KMS-11 (cell line): ENCODE results near the gene SNRNP70.

Experiments
- H2AFZ ChIP-seq: fragments of 200-600 bp; sonication (generic); 2 replicates; pipeline ENCODE4 v1.6.1; 2016; ENCODE audit warnings: antibody characterized with exemption, mixed run types, low read depth
- H3K27ac ChIP-seq: fragments of 200-600 bp; sonication (generic); 2 replicates; pipeline ENCODE4 v1.6.1; 2016; ENCODE audit warnings: mild to moderate bottlenecking, mixed run types
- H3K27me3 ChIP-seq: fragments of 200-600 bp; sonication (generic); 2 replicates; pipeline ENCODE4 v1.6.1; 2017; ENCODE audit warnings: mild to moderate bottlenecking, low read depth, mixed run types, moderate library complexity; ENCODE audit not compliant: insufficient read depth
- H3K36me3 ChIP-seq: fragments of 200-600 bp; sonication (generic); 2 replicates; pipeline ENCODE4 v1.6.1; 2017; ENCODE audit warnings: mild to moderate bottlenecking, mixed run types; ENCODE audit not compliant: insufficient read depth
- H3K4me1 ChIP-seq: fragments of 200-600 bp; sonication (generic); 2 replicates; pipeline ENCODE4 v1.6.1; 2016; ENCODE audit warnings: mild to moderate bottlenecking, low read depth, mixed run types; ENCODE audit not compliant: poor library complexity, severe bottlenecking
- H3K4me2 ChIP-seq: fragments of 200-600 bp; sonication (generic); 2 replicates; pipeline ENCODE4 v1.7.0; 2016; ENCODE audit warnings: mild to moderate bottlenecking, mixed run types
- H3K4me3 ChIP-seq: fragments of 200-600 bp; sonication (generic); IDR thresholded peaks from 2 replicates; pipeline ENCODE4 v1.6.1; 2017; ENCODE audit warnings: low read depth, low read length, mixed read lengths; ENCODE audit not compliant: insufficient read depth
- H3K79me2 ChIP-seq: fragments of 200-600 bp; sonication (generic); 2 replicates; pipeline ENCODE4 v1.6.1; 2016; ENCODE audit warnings: low read depth, mixed run types; ENCODE audit not compliant: insufficient read depth
- H3K9ac ChIP-seq: fragments of 200-600 bp; sonication (generic); 2 replicates; pipeline ENCODE4 v1.6.1; 2016; ENCODE audit warnings: mild to moderate bottlenecking, mixed run types
- H4K20me1 ChIP-seq: fragments of 200-600 bp; sonication (generic); 2 replicates; pipeline ENCODE4 v1.6.1; 2016; ENCODE audit warnings: mild to moderate bottlenecking, mixed run types; ENCODE audit not compliant: insufficient read depth
- CTCF ChIP-seq: fragments of 200-600 bp; sonication (generic); conservative IDR thresholded peaks from 2 replicates; pipeline ENCODE4 v1.6.1; 2017; ENCODE audit warnings: low read depth, mild to moderate bottlenecking, antibody characterized with exemption, low read length, moderate library complexity, mixed read lengths

Gene SNRNP70

GRCh38 chr19:49151267-49152118 is 66.2 kb downstream of the SNRNP70 start:
- Histone ChIP-seq H3K4me1 (peaks cover 21% of the 10 kb centered on the region), H4K20me1 (no peaks in the 10 kb centered on the region), H2AFZ (0 out of 2 replicates have a peak overlapping the region, but pooled peaks have one; percentile 23), H3K27me3 (peaks cover 79% of the 10 kb centered on the region), H3K27ac (no peak overlapping the region), H3K9ac (no peak overlapping the region), H3K4me3 (no peak overlapping the region), H3K79me2 (no peaks in the 10 kb centered on the region), H3K36me3 (no peaks in the 10 kb centered on the region), H3K4me2 (peak overlapping the region; percentile 100)
- no peak for TF ChIP-seq CTCF

GRCh38 chr19:49152119-49152550 is 66.9 kb downstream of the SNRNP70 start:
- Histone ChIP-seq H3K4me3 (no peak overlapping the region), H3K36me3 (no peaks in the 10 kb centered on the region), H3K27ac (no peak overlapping the region), H2AFZ (0 out of 2 replicates have a peak overlapping the region, but pooled peaks have one; percentile 23), H3K4me2 (peak overlapping the region; percentile 100), H3K27me3 (peaks cover 74% of the 10 kb centered on the region), H3K4me1 (peaks cover 21% of the 10 kb centered on the region), H3K9ac (no peak overlapping the region), H4K20me1 (no peaks in the 10 kb centered on the region), H3K79me2 (no peaks in the 10 kb centered on the region)
- TF ChIP-seq CTCF = no peak

GRCh38 chr19:49153167-49153809 is 68.0 kb downstream of the SNRNP70 start:
- TF ChIP-seq CTCF = no peak
- Histone ChIP-seq H4K20me1 (no peaks in the 10 kb centered on the region), H3K79me2 (no peaks in the 10 kb centered on the region), H3K27me3 (peaks cover 76% of the 10 kb centered on the region), H3K36me3 (no peaks in the 10 kb centered on the region), H3K9ac (no peak overlapping the region), H3K27ac (no peak overlapping the region), H3K4me2 (no peak overlapping the region), H3K4me3 (no peak overlapping the region), H3K4me1 (peaks cover 32% of the 10 kb centered on the region), H2AFZ (no peak overlapping the region)

GRCh38 chr19:49154279-49154678 is 69.0 kb downstream of the SNRNP70 start:
- Histone ChIP-seq H3K79me2 (no peaks in the 10 kb centered on the region), H4K20me1 (no peaks in the 10 kb centered on the region), H3K4me2 (no peak overlapping the region), H3K4me3 (no peak overlapping the region), H3K4me1 (peaks cover 27% of the 10 kb centered on the region), H3K27ac (no peak overlapping the region), H3K9ac (no peak overlapping the region), H3K36me3 (no peaks in the 10 kb centered on the region), H3K27me3 (peaks cover 81% of the 10 kb centered on the region), H2AFZ (no peak overlapping the region)
- no peak for TF ChIP-seq CTCF
